ENCODE results near the gene DNLZ.

GRCh38 chr9:136325358-136325757, 38.2 kb downstream of the DNLZ start:
- no peak for TF ChIP-seq CTCF (IDR thresholded peaks at IDR 0.05 in 4 of 5, conservative IDR thresholded peaks at IDR 0.05 in 1 of 5)
- TF ChIP-seq POLR2A (IDR thresholded peaks at IDR 0.05) = no peak
